HK-2 (cell line): Measurements from ENCODE around the gene USP21.

Experiments
- DNase-seq: peaks from one replicate; pipeline ENCODE4 v3.0.0-alpha.2; 2018; ENCODE audit not compliant: unreplicated experiment

The USP21 gene

GRCh38 chr1:161215076-161215475 lies 55.8 kb downstream of the USP21 start, which contains the start of gene FCER1G:
Gene FCER1G, plus strand, starts transcription at chr1:161215295. Its CDS starts 27 bp downstream, at chr1:161215322.
- DNase-seq, result no peak
